Effector CD8-positive, alpha-beta T cell (primary cell): ENCODE results near the gene TTF1.
"Not testable (repeated sequence)": the region's sequence is repeated elsewhere in the genome, so short reads cannot be mapped to it uniquely, and the experiment has no call there.

Source experiments
- DNase-seq: peaks from one replicate; lab custom pipeline; 2025; lab: John Stamatoyannopoulos, UW

TTF1 gene

DNA sequence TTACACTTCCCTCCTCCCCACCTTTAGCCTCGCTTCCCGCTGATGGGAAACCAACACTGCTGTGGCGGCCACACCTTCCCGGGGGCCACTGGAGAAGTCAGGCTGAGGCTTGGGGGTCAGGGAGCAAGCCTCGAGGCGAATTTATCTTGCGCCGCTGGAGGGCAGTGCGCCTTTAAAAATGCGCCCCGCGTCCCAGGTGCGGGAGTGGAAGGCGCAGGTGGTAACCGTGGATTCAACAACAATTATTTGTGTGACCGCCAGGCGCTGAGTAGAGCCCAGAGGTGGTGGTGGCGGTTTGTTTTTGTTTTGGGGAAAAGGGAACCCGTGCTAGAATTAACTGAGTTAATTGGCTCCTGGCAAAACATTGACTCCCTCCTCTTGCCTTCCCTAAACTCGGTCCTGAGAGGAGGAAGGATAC lies 4.5 kb upstream of the TTF1 start:
- DNase-seq = peak; percentile 51

DNA sequence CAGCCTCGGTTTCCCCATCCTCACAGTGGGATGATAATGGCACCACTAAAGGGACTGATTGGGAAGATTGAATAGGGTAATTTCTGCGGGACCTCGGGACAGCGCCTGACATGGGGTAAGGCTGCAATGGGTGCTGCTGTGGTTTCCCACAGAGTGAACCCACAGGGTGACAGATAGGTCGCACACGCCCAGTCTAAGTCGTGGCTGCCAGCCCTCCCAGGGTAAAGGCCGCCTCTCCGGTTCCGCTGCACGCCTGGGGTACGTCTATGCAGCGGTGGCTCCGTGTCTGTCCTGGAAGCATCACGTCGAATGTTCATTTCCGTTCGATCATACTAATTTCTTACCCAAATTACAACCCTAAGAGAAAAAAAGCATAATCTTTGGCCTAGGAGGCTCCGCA lies 4.0 kb upstream of the TTF1 start:
- DNase-seq = no peak

GRCh38 chr9:132409828-132410528 lies 3.3 kb upstream of the TTF1 start, which contains the start of gene CFAP77:
Gene CFAP77, plus strand, starts transcription at chr9:132410211. Its CDS starts 61 bp downstream, at chr9:132410272.
- DNase-seq = no peak

GRCh38 chr9:132408521-132408920 lies 1.9 kb upstream of the TTF1 start:
- DNase-seq = no peak

- DNase-seq = no peak
These were observed 556 bp upstream of the TTF1 start for GRCh38 chr9:132407196-132407595.

DNA sequence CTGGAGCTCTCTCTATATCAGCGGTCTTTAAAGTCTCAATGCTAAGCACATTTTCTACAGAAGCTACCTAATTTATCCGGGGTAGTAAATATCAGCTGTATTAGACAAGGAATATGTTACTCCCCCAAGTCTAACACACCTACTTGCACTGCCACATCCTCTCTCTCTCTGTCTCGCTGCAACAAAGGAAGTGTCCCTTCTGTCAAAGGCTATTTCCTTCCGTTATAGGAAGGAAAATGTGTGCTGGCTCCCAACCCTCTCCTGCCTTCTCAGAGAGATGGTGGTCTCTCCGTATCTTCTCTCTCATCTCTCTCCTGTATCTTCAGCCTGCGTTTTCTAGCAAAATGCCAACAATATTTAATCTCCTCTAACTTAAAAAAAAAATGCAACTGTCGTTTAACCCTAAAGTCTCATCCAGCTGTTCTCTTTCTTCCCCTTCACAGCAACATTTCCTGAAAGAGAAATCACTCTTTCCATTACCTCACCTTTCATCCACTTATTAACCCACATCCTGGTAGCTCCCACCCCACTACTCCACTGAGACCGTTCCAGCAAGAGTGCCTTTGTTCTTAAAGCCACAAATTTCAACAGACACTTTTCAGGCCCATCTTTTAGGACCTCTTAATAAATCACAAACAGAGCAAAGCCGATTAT lies 2.3 kb downstream of the TTF1 start:
- no peak for DNase-seq

DNA sequence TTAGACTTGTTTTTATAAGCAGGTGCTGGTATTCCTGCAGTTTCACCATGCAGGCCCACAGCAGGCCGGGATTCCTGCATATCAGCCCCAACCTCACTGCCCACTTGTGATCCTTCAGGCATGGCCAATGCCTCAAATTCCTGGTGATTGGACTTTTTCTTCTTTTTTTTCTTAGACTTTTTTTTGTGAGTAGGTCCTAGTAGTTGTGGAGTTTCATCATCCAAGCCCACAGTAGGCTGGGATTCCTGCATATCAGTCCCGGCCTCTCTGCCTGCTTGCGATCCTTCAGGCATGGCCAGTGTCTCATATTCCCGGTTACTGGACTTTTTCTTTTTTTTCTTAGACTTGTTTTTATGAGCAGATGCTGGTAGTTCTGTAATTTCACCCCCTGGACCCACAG lies 4.8 kb downstream of the TTF1 start:
- no peak for DNase-seq

- DNase-seq = no peak
These were observed 11.1 kb downstream of the TTF1 start for GRCh38 chr9:132395560-132395959.

GRCh38 chr9:132391449-132391848 lies 15.2 kb downstream of the TTF1 start:
- no peak for DNase-seq

- no peak for DNase-seq
These were observed 15.7 kb downstream of the TTF1 start for GRCh38 chr9:132390966-132391365.

DNA sequence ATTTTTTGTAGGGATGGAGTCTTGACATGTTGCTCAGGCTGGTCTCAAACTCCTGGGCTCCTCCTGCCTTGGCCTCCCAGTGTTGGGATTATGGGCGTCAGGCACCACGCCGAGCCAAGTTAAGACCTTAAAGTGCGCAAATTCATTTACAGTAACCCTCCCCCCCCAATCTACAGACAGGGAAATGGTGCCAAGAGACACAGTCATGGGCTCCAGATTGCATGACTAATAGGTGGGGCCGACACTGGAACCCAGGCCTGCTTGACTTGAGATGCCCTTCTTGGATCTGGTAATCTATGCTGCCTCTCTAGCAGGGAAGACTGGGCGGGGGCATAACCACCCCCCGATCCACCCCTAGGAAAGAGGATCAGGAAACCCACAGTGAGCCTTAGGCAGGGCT lies 19.5 kb downstream of the TTF1 start:
- no peak for DNase-seq

- DNase-seq = no peak
These were observed 22.3 kb downstream of the TTF1 start for GRCh38 chr9:132384376-132384775.

DNA sequence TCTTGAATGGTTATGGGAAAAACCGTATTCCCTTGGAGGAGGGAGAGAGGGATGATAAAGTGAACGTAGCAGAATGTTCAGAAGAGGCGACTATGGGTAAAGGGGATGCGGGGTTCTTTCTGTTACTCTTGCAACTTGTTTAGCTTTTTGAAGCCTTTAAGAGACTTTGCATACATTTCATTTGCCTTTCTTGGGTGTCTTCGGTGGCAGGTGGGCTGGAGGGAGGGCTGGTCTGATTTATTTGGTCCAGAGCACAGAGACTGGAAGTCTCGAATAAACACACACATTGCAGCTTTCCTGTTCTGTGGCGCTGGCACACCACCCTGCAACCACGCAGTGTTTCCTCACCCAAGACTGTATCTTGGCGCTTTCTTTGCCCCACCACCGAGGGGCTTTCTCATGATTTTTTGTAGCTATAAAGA lies 23.2 kb downstream of the TTF1 start:
- no peak for DNase-seq

- no peak for DNase-seq
These were observed 24.6 kb downstream of the TTF1 start for GRCh38 chr9:132381966-132382541.

DNA sequence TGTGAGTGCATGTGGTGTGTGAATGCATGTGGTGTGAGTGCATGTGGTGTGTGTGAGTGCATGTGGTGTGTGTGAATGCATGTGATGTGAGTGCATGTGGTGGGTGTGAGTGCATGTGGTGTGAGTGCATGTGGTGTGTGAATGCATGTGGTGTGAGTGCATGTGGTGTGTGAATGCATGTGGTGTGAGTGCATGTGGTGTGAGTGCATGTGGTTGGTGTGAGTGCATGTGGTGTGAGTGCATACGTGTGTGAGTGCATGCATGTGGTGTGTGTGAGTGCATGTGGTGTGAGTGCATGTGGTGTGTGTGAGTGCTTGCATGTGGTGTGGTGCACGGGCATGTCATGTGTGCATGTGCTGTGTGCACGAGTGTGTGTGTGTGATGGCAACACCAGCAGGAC lies 28.2 kb downstream of the TTF1 start:
- not testable (repeated sequence) for DNase-seq

- DNase-seq = not testable (repeated sequence)
These were observed 28.9 kb downstream of the TTF1 start for GRCh38 chr9:132377769-132378168.

DNA sequence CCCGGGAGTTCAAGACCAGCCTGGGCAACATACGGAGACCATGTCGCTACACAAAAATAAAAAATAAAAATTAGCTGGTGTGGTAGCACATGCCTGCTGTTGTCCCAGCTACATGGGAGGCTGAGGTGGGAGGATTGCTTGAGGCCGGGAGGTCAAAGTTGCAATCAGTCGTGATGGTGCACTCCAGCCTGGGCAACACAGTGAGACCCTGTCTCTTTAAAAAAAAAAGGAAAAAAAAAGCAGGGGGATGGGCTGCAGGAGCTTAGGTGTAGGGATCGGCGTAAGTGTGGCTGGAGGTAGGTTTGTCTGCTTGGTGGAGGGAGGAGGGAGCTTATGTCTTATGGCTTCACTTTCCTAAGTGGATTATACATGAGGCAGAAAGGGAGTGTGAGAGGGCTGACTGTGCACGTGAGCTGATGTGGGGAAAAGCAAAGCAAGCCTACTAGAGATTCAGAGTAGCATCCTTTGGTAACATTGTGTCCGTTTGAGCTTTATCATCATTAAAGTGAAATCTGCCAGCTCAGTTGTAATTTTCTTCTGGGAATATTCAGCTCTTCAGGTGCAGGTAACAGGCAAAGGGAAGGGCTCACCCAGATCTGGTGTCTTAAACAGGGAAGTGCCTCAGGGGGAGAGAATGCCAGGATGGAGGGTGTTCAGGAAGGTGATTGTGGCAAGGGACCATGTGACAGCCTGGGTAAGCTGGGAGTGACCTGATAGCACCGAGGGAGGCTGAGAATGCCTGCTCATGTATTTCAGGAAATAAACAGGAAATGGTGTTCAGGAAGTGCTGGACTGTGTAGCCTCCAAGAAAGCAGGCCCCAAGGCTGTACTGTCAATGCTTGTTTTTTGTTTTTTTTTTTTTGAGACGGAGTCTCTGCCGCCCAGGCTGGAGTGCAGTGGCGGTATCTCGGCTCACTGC lies 34.2 kb downstream of the TTF1 start:
- DNase-seq = no peak

DNA sequence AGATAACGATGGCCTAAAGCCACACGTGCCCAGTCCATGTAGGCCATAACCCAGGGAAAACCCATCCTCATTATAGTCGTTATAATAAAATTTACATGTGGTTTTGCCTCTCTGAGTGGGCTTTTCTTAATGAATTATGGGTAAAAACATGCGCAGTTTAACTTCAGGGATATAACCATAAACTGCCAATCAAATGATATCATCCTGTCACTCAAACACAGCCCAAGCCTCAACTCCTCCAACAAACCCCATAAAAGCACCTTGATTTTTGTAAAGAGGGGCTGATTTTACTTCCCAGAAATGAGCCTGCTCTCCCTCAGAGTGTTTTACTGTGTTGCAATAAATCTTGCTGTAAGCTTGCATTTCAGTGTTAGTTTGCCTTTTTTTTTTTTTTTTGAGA lies 36.0 kb downstream of the TTF1 start:
- no peak for DNase-seq

DNA sequence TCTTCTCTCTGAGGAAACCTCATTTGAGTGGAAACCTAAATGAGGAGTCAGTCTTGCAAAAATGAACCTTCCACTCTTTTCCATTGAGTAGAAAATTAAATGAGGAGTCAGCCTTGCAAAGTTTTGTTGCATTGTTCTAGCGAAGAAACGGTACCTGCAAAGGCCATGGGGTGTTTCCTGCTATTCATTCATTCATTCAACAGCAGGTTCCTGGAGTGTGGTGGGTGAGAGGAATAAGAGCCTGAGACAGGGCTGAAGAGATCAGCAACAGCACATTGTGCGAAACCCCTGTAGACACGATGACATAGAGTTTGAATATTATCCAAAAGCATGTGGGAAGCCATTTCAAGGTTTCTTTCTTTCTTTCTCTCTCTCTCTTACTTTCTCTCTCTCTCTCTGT lies 37.2 kb downstream of the TTF1 start:
- DNase-seq = no peak

DNA sequence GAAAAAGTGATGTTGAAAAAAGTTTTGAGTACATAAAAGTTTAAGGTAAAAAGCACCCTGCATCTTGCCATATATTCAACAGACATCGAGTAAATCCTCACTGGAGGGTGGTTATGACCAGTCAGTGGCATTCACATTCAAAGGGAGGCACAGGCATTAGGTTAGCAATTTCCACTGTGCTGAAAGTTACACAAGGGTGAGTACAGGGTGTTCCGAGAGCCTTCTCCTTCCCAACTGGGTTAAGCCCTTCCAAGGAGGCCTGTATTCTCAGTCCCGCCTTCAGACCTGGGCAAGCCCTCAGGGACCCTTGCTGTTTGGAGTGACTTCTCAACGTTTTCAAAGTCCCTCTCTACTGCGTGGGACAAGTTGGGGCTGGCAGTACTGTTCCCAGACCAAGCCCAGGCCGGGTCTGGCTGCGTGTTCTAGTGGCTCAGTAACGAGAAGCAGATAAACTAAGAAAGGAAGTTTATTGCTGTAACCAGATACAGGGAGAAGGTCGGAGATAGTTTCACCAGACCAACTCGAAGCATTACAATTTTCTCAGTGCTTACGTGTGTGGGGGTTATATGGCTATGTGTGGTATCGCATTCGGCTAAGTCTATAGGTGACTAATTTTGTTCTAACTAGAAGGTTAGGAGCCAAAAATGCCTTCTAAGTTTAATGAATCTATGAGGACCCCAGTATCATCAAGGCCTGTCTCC lies 38.9 kb downstream of the TTF1 start:
- no peak for DNase-seq

GRCh38 chr9:132366481-132366880 lies 40.2 kb downstream of the TTF1 start:
- no peak for DNase-seq

- no peak for DNase-seq
These were observed 40.7 kb downstream of the TTF1 start for GRCh38 chr9:132365986-132366385.
